ENCODE measurements around the gene RHOV. TPM values are rescaled to one million over a fixed set of nuclear protein-coding genes. Genes with fewer than 3 reads are reported as not detected.

RHOV gene
- total RNA-seq, 2 donors from 2014 or later, result 5.9 to 11.7 TPM

GRCh38 chr15:40838756-40839155 is 35.3 kb downstream of the RHOV start:
- 83% methylated on average over 5 of the region's 5 CpGs for WGBS
- Histone ChIP-seq H3K4me1 (replicated peaks) (no peaks in the 10 kb centered on the region), H3K27ac (no peak overlapping the region), H3K27me3 (replicated peaks; ENCODE audit: insufficient read depth) (no peaks in the 10 kb centered on the region), H3K9me3 (no peaks in the 10 kb centered on the region), H3K36me3 (no peaks in the 10 kb centered on the region), H3K4me3 (no peak overlapping the region)
- no peak for DNase-seq (ENCODE audit: low spot score)
- no peak for TF ChIP-seq CTCF (IDR thresholded peaks at IDR 0.05)
- no peak for TF ChIP-seq POLR2A (IDR thresholded peaks at IDR 0.05)
- TF ChIP-seq POLR2AphosphoS5 (IDR thresholded peaks at IDR 0.05), result no peak
- intact Hi-C loops (cut with DNase I), result no loop called here

GRCh38 chr15:40836020-40836419 is 38.0 kb downstream of the RHOV start:
- Histone ChIP-seq H3K36me3 (no peaks in the 10 kb centered on the region), H3K4me3 (no peak overlapping the region), H3K27me3 (replicated peaks; ENCODE audit: insufficient read depth) (no peaks in the 10 kb centered on the region), H3K4me1 (replicated peaks) (no peaks in the 10 kb centered on the region), H3K9me3 (no peaks in the 10 kb centered on the region), H3K27ac (no peak overlapping the region)
- TF ChIP-seq POLR2A (IDR thresholded peaks at IDR 0.05) (no peak), POLR2AphosphoS5 (IDR thresholded peaks at IDR 0.05) (no peak), CTCF (IDR thresholded peaks at IDR 0.05) (no peak)
- WGBS, result 100% methylated on average over 1 of the region's 1 CpG
- intact Hi-C loops (cut with DNase I), result no loop called here
- no peak for DNase-seq (ENCODE audit: low spot score)

GRCh38 chr15:40832903-40833302 is 41.1 kb downstream of the RHOV start:
- intact Hi-C loops (cut with DNase I), result no loop called here
- TF ChIP-seq POLR2AphosphoS5 (IDR thresholded peaks at IDR 0.05) (no peak), CTCF (IDR thresholded peaks at IDR 0.05) (no peak), POLR2A (IDR thresholded peaks at IDR 0.05) (no peak)
- DNase-seq (ENCODE audit: low spot score), result no peak

GRCh38 chr15:40831861-40832260 is 42.2 kb downstream of the RHOV start:
- TF ChIP-seq CTCF (IDR thresholded peaks at IDR 0.05) (no peak), POLR2AphosphoS5 (IDR thresholded peaks at IDR 0.05) (no peak), POLR2A (IDR thresholded peaks at IDR 0.05) (no peak)
- 92% methylated on average over 1 of the region's 1 CpG for WGBS
- H3K4me3 ChIP-seq, result no peak overlapping the region
- H3K4me1 ChIP-seq (replicated peaks), result no peaks in the 10 kb centered on the region
- no peaks in the 10 kb centered on the region for H3K27me3 ChIP-seq (replicated peaks; ENCODE audit: insufficient read depth)
- no peak overlapping the region for H3K27ac ChIP-seq
- DNase-seq (ENCODE audit: low spot score), result no peak
- no peaks in the 10 kb centered on the region for H3K9me3 ChIP-seq
- no peaks in the 10 kb centered on the region for H3K36me3 ChIP-seq
- intact Hi-C loops (cut with DNase I), result no loop called here

More at GRCh38 chr15:40832903-40833302, 41.1 kb downstream of the RHOV start:
- Histone ChIP-seq H3K4me1 (replicated peaks) (no peaks in the 10 kb centered on the region), H3K4me3 (no peak overlapping the region), H3K36me3 (no peaks in the 10 kb centered on the region), H3K9me3 (no peaks in the 10 kb centered on the region), H3K27ac (no peak overlapping the region), H3K27me3 (replicated peaks; ENCODE audit: insufficient read depth) (no peaks in the 10 kb centered on the region)

- H3K4me3 ChIP-seq, result no peak overlapping the region
- WGBS, result 63% methylated on average over 2 of the region's 2 CpGs
- H3K27me3 ChIP-seq (replicated peaks; ENCODE audit: insufficient read depth), result no peaks in the 10 kb centered on the region
- TF ChIP-seq POLR2AphosphoS5 (IDR thresholded peaks at IDR 0.05), result no peak
- TF ChIP-seq POLR2A (IDR thresholded peaks at IDR 0.05), result no peak
- TF ChIP-seq CTCF (IDR thresholded peaks at IDR 0.05), result no peak
- intact Hi-C loops (cut with DNase I), result no loop called here
- H3K9me3 ChIP-seq, result no peaks in the 10 kb centered on the region
- no peak for DNase-seq (ENCODE audit: low spot score)
- no peak overlapping the region for H3K27ac ChIP-seq
- no peaks in the 10 kb centered on the region for H3K36me3 ChIP-seq
- H3K4me1 ChIP-seq (replicated peaks), result no peaks in the 10 kb centered on the region
Observed at GRCh38 chr15:40830884-40831283, 43.1 kb downstream of the RHOV start.

All from prostate gland (tissue), 2 donors.